PFSK-1 (cell line): ENCODE measurements around the gene CNGA1.

Experiments used
- FOXP2 ChIP-seq: optimal IDR thresholded peaks from 2 replicates; pipeline ENCODE3; 2011; ENCODE audit warnings: borderline replicate concordance, control low read depth, inconsistent platforms; ENCODE audit not compliant: insufficient read depth; ENCODE audit errors: extremely low read length, extremely low read depth
- POLR2AphosphoS5 ChIP-seq: IDR thresholded peaks from 2 replicates; pipeline ENCODE4 v1.6.1; 2012; ENCODE audit warnings: low read depth, mild to moderate bottlenecking, control low read depth, low read length, moderate library complexity
- REST ChIP-seq, 2 experiments: IDR thresholded peaks; 2 replicates each; pipeline versions ENCODE4 v1.6.1 to v1.8.0; 2011 to 2012; ENCODE audit warnings: low read depth in 2 of 2, low read length in 2 of 2, control low read depth in 1 of 2, inconsistent platforms in 1 of 2, mild to moderate bottlenecking in 1 of 2, moderate library complexity in 1 of 2; ENCODE audit not compliant: insufficient read depth in 1 of 2
- SIN3A ChIP-seq: IDR thresholded peaks from 2 replicates; pipeline ENCODE4 v1.6.1; 2012; ENCODE audit warnings: mild to moderate bottlenecking, low read length, moderate library complexity, borderline replicate concordance; ENCODE audit not compliant: insufficient read depth
- TAF1 ChIP-seq: IDR thresholded peaks from 2 replicates; pipeline ENCODE4 v1.6.1; 2012; ENCODE audit warnings: low read length, control low read depth, borderline replicate concordance; ENCODE audit not compliant: insufficient read depth

The CNGA1 gene

GRCh38 chr4:48051078-48051477 is 34.6 kb upstream of the CNGA1 start:
- TF ChIP-seq REST (IDR thresholded peaks at IDR 0.05; ENCODE audit: insufficient read depth in 1 of 2, low read depth in 2 of 2, low read length in 2 of 2) (no peak), SIN3A (no peak), TAF1 (no peak)

GRCh38 chr4:48049483-48049882 is 33.0 kb upstream of the CNGA1 start:
- TF ChIP-seq SIN3A (no peak), FOXP2 (no peak), TAF1 (no peak), POLR2AphosphoS5 (no peak), REST (IDR thresholded peaks at IDR 0.05; ENCODE audit: insufficient read depth in 1 of 2, low read depth in 2 of 2, low read length in 2 of 2) (no peak)

GRCh38 chr4:48047896-48048295 is 31.4 kb upstream of the CNGA1 start:
- TF ChIP-seq TAF1 (no peak), REST (IDR thresholded peaks at IDR 0.05; ENCODE audit: insufficient read depth in 1 of 2, low read depth in 2 of 2, low read length in 2 of 2) (no peak), FOXP2 (no peak), POLR2AphosphoS5 (no peak), SIN3A (no peak)

- TF ChIP-seq POLR2AphosphoS5 (no peak), FOXP2 (no peak), SIN3A (no peak), REST (IDR thresholded peaks at IDR 0.05; ENCODE audit: insufficient read depth in 1 of 2, low read depth in 2 of 2, low read length in 2 of 2) (no peak), TAF1 (no peak)
Observed at GRCh38 chr4:48047421-48047844, 31.0 kb upstream of the CNGA1 start.

- TF ChIP-seq SIN3A (no peak), FOXP2 (no peak), REST (IDR thresholded peaks at IDR 0.05; ENCODE audit: insufficient read depth in 1 of 2, low read depth in 2 of 2, low read length in 2 of 2) (no peak), TAF1 (no peak), POLR2AphosphoS5 (no peak)
Observed at GRCh38 chr4:48046059-48046458, 29.6 kb upstream of the CNGA1 start.
